ENCODE measurements around the gene FBXW4. TPM values are rescaled to one million over a fixed set of nuclear protein-coding genes. Genes with fewer than 3 reads are reported as not detected.

FBXW4 gene
- total and polyA plus RNA-seq, 8 donors, result 36.6 to 95.3 (median 42.6) TPM

DNA sequence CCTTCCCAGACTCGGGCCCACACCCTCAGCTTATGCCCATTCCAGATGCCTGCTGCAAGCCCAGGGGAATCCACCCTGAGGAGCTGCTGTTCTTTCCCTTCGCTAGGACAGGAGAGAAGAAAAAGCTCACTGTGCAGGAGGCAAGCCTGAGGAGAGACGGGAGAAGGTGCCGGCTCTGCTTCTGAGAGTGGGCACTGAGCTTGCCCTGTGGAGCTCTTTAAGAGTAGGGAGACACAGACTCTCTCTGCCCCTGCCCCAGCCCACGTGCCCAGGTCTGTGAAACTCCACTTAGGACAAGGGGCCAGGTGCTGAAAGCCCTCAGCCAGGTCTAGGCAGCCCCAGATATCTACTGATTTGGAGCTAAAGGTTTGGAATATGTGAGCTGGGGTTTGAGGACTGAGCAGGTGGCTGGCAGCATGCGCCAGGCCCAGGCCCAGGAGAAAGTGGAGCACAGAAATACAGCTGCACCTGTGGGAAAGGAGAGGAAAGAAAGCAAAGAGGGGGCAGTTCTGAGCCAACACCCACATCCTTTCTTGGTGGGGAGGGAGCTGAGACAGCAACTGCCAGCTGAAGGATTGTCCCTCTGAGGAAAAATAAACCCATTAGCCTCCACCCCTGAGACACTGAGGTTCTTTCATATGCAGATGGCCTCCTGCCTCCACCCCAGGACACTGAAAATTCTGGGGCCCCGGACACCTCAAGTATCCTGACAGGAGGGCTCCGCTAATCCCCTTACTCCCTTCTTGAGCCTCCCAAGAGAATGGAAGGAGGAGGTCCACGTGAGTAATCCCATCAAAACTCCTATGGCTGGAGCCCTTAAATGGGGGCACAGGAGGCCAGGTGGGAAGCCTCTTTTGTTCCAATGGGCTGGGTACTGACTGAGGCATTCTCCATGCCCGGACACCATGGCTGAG, 114.2 kb downstream of the FBXW4 start:
- intact Hi-C loops (cut with DNase I; ENCODE audit: low total_unique reads), result no loop called here
- Histone ChIP-seq H3K9me3 (no peaks in the 10 kb centered on the region), H3K36me3 (peaks cover 31 to 96% (median 87%) of the 10 kb centered on the region in 4 donors), H3K27me3 (no peaks in the 10 kb centered on the region), H3K27ac (no peak overlapping the region), H3K4me1 (peaks cover 0 to 2% (median under 1%) of the 10 kb centered on the region in 4 donors), H3K4me3 (no peak overlapping the region)
- 84 to 90% (median 87%) methylated on average over 8 to 10 of the region's 10 CpGs for WGBS, 5 donors
- TF ChIP-seq, protein P1, sequence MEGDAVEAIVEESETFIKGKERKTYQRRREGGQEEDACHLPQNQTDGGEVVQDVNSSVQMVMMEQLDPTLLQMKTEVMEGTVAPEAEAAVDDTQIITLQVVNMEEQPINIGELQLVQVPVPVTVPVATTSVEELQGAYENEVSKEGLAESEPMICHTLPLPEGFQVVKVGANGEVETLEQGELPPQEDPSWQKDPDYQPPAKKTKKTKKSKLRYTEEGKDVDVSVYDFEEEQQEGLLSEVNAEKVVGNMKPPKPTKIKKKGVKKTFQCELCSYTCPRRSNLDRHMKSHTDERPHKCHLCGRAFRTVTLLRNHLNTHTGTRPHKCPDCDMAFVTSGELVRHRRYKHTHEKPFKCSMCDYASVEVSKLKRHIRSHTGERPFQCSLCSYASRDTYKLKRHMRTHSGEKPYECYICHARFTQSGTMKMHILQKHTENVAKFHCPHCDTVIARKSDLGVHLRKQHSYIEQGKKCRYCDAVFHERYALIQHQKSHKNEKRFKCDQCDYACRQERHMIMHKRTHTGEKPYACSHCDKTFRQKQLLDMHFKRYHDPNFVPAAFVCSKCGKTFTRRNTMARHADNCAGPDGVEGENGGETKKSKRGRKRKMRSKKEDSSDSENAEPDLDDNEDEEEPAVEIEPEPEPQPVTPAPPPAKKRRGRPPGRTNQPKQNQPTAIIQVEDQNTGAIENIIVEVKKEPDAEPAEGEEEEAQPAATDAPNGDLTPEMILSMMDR (IDR thresholded peaks at IDR 0.05), result no peak
- TF ChIP-seq EP300 (IDR thresholded peaks at IDR 0.05), result no peak
- no peak for TF ChIP-seq POLR2AphosphoS5 (IDR thresholded peaks at IDR 0.05)
- TF ChIP-seq POLR2A (IDR thresholded peaks at IDR 0.05), result no peak
- DNase-seq, result no peak

DNA sequence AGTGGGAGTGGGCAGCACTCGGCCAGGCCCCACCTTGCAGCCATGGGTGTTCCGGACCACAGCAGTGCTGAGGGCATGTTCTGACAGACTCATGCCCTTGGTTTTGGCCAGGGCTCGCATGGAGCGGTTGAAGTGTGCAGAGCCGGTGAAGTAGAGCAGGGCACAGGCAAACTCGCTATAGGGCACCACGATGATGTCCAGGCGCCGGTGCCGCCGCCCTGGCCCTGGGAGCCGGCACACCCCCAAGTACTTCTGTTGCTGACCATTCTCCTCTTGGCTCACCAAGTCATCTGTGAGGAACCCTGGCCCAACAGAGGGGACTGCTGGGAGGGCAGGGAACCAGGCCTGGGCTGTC, 115.5 kb downstream of the FBXW4 start:
- H3K9me3 ChIP-seq, result no peaks in the 10 kb centered on the region
- no peak overlapping the region for H3K27ac ChIP-seq
- H3K4me3 ChIP-seq, result no peak overlapping the region
- no peak for DNase-seq
- H3K4me1 ChIP-seq, result no peaks in the 10 kb centered on the region
- TF ChIP-seq POLR2AphosphoS5 (IDR thresholded peaks at IDR 0.05) (no peak), POLR2A (IDR thresholded peaks at IDR 0.05) (no peak), EP300 (IDR thresholded peaks at IDR 0.05) (no peak)
- TF ChIP-seq, protein P1 (IDR thresholded peaks at IDR 0.05), result no peak
- intact Hi-C loops (cut with DNase I; ENCODE audit: low total_unique reads), result no loop called here
- H3K27me3 ChIP-seq, result no peaks in the 10 kb centered on the region
- peaks cover 31 to 84% (median 76%) of the 10 kb centered on the region in 4 donors for H3K36me3 ChIP-seq
- WGBS, 5 donors, result 95 to 100% (median 97%) methylated on average over 1 to 12 of the region's 12 CpGs

DNA sequence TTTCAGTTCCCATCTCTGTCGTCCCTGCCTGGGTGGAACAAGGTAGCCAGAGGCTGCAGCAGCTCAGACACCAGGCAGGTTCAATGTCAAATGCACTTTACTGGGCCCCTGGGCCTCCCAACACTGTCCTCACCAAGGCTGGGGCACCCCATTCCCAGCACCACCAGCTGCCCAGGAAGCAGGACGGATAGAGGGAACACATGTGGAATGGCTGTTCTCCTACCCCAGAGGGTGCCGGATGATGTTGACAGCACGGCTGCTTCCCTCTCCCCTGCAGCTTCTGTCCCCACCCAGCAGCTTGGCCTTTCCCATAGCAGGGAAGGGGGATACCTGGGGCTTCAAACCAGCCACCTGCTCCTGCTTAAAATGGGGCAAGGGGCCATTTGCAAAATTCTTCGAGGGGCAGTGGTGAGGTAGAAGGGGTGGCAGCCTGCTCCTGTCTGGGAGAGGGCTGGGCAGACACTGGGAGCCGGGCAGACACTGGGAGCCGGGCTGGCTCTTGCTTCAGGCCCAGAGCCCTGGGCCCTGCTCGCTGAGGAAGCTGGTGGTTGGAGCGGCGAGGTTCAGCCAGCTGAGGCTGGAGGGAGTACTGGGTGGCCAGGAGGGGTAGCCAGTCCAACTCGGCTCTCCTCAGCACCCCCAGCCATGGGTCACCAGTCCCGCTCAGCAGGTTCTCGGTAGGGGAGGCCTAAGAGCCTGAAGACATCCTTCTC, 116.0 kb downstream of the FBXW4 start:
- no peak for TF ChIP-seq POLR2A (IDR thresholded peaks at IDR 0.05)
- no peak for TF ChIP-seq EP300 (IDR thresholded peaks at IDR 0.05)
- TF ChIP-seq, protein P1 (IDR thresholded peaks at IDR 0.05), result no peak
- no peak for TF ChIP-seq POLR2AphosphoS5 (IDR thresholded peaks at IDR 0.05)
- Histone ChIP-seq H3K27me3 (no peaks in the 10 kb centered on the region), H3K9me3 (no peaks in the 10 kb centered on the region), H3K36me3 (peaks cover 31 to 80% (median 71%) of the 10 kb centered on the region in 4 donors), H3K27ac (no peak overlapping the region), H3K4me1 (no peaks in the 10 kb centered on the region), H3K4me3 (no peak overlapping the region)
- WGBS, 5 donors, result 90 to 93% (median 92%) methylated on average over 10 to 13 of the region's 13 CpGs
- DNase-seq, result no peak
- intact Hi-C loops (cut with DNase I; ENCODE audit: low total_unique reads), result no loop called here

DNA sequence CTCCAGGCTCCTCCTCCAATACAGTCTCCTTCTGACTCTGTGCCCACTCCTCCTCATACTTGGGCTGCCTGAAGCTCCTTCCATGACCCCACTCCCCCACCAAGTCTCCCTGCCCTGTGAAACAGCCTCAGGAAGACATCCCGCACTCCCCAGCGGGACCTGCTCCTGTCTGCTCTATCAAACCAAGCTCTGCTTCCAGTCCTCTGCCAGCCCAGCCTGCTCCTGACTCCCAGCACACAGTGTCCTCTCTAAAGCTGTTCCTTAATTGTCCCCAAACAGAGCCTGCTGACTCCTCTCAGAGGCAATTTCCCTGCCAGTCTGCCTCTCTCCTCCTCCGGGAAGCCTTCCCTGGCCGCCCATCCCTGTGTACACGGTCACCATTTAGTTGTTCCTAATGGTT, 116.8 kb downstream of the FBXW4 start:
- no peak for TF ChIP-seq POLR2A (IDR thresholded peaks at IDR 0.05)
- TF ChIP-seq POLR2AphosphoS5 (IDR thresholded peaks at IDR 0.05), result no peak
- TF ChIP-seq EP300 (IDR thresholded peaks at IDR 0.05), result no peak
- TF ChIP-seq, protein P1 (IDR thresholded peaks at IDR 0.05), result no peak
- no peak overlapping the region for H3K27ac ChIP-seq
- no peak for DNase-seq
- peaks cover 0 to 5% (median under 1%) of the 10 kb centered on the region in 4 donors for H3K9me3 ChIP-seq
- H3K36me3 ChIP-seq, result peaks cover 25 to 73% (median 63%) of the 10 kb centered on the region in 4 donors
- no peaks in the 10 kb centered on the region for H3K4me1 ChIP-seq
- 83 to 96% (median 88%) methylated on average over 5 of the region's 5 CpGs for WGBS, 5 donors
- no peak overlapping the region for H3K4me3 ChIP-seq
- H3K27me3 ChIP-seq, result no peaks in the 10 kb centered on the region
- intact Hi-C loops (cut with DNase I; ENCODE audit: low total_unique reads), result no loop called here

Measured in stomach (tissue), 9 donors.